Measurements from ENCODE around the gene MYCBP2. TPM values are rescaled to one million over a fixed set of nuclear protein-coding genes. Genes with fewer than 3 reads are reported as not detected.

Gene MYCBP2
- polyA plus RNA-seq, 1 of the 3 experiments (the other 2 are of a cell fraction) = 18.5 TPM

- H3K27me3 ChIP-seq (ENCODE audit: insufficient read depth) = no peaks in the 10 kb centered on the region
- DNase-seq = peak; percentile 30
- H3K9ac ChIP-seq = no peak overlapping the region
- H3F3A ChIP-seq (replicated peaks; ENCODE audit: insufficient read depth) = peaks cover 22% of the 10 kb centered on the region
- peaks cover 0 to 6% of the 10 kb centered on the region in 2 experiments; a peak in 2 of 4 replicates for H3K4me1 ChIP-seq (ENCODE audit: control insufficient read depth in 1 of 2, insufficient read depth in 2 of 2, low read depth in 1 of 2, low read length in 1 of 2)
- no peak overlapping the region for H3K4me2 ChIP-seq
- WGBS (ENCODE audit: low lambda C conversion rate) = 50% methylated on average over 7 of the region's 7 CpGs
- H3K27ac ChIP-seq (ENCODE audit: low read depth in 2 of 2, low read length in 1 of 2) = peak overlapping the region in 1 of 2 experiments; percentile 39; a peak in 1 of 4 replicates
- peaks cover 13% of the 10 kb centered on the region; the same call in 1 of the 2 replicates for H4K20me1 ChIP-seq (ENCODE audit: insufficient read depth)
- peaks cover 58 to 59% of the 10 kb centered on the region in 2 experiments for H3K36me3 ChIP-seq (replicated peaks in 1 of 2; ENCODE audit: control insufficient read depth in 1 of 2, insufficient read depth in 2 of 2, low read length in 1 of 2)
- peaks cover 24% of the 10 kb centered on the region; the same call in 1 of the 2 replicates for H3K79me2 ChIP-seq (ENCODE audit: insufficient read depth)
- TF ChIP-seq RXRA (IDR thresholded peaks at IDR 0.05; ENCODE audit: borderline replicate concordance, low read depth) (no peak), RAD21 (IDR thresholded peaks at IDR 0.05; ENCODE audit: low read length) (peak; percentile 59), SMC3 (IDR thresholded peaks at IDR 0.05; ENCODE audit: low read depth, low read length) (peak; percentile 27; the same call in 1 of the 2 replicates), CTCF (IDR thresholded peaks at IDR 0.05) (peak; percentile 76)
- no peaks in the 10 kb centered on the region for H3K9me2 ChIP-seq
- CTCF ChIA-PET = interaction anchor here (0.6 to 4.8 kb wide), 11 partner anchors 9 to 475 kb away, joined by 3 to 19 read pairs (median 3); no protein-coding TSS in a partner anchor
- no peak overlapping the region for H3K4me3 ChIP-seq (ENCODE audit: low read depth in 2 of 2, low read length in 1 of 2)
- no peaks in the 10 kb centered on the region for H3K9me3 ChIP-seq
- H2AFZ ChIP-seq (ENCODE audit: low read depth) = no peak overlapping the region
- POLR2A ChIA-PET = no interaction called here
Measured at GRCh38 chr13:77002590-77003190, 324.2 kb downstream of the MYCBP2 start.

- no peak for DNase-seq
- H3K4me3 ChIP-seq (ENCODE audit: low read depth in 2 of 2, low read length in 1 of 2) = no peak overlapping the region
- peaks cover 22% of the 10 kb centered on the region for H3F3A ChIP-seq (replicated peaks; ENCODE audit: insufficient read depth)
- ChIA-PET CTCF (interaction anchor here (0.6 to 4.8 kb wide), 13 partner anchors 9 to 1306 kb away, joined by 3 to 19 read pairs (median 3); no protein-coding TSS in a partner anchor), POLR2A (interaction anchor here (0.7 kb wide), 1 partner anchor 54 kb away, joined by 3 read pairs; no protein-coding TSS in a partner anchor)
- peaks cover 13% of the 10 kb centered on the region; the same call in 1 of the 2 replicates for H4K20me1 ChIP-seq (ENCODE audit: insufficient read depth)
- no peak overlapping the region for H3K4me2 ChIP-seq
- H3K9ac ChIP-seq = no peak overlapping the region
- no peaks in the 10 kb centered on the region for H3K9me2 ChIP-seq
- no peak overlapping the region for H2AFZ ChIP-seq (ENCODE audit: low read depth)
- no peaks in the 10 kb centered on the region for H3K27me3 ChIP-seq (ENCODE audit: insufficient read depth)
- TF ChIP-seq GATA2 (CRISPR knock-in tag; IDR thresholded peaks at IDR 0.05) (no peak), EZH2phosphoT487 (IDR thresholded peaks at IDR 0.05; ENCODE audit: borderline replicate concordance, low read depth) (no peak), RXRA (IDR thresholded peaks at IDR 0.05; ENCODE audit: borderline replicate concordance, low read depth) (no peak), IRF3 (IDR thresholded peaks at IDR 0.05; ENCODE audit: low read depth, low read length) (no peak), TEAD4 (IDR thresholded peaks at IDR 0.05; ENCODE audit: borderline replicate concordance, insufficient read depth) (no peak), USF1 (IDR thresholded peaks at IDR 0.05; ENCODE audit: borderline replicate concordance, low read depth) (no peak), GABPA (IDR thresholded peaks at IDR 0.05; ENCODE audit: low read depth) (no peak), MXI1 (IDR thresholded peaks at IDR 0.05; ENCODE audit: low read depth, low read length) (no peak; the same call in 1 of the 2 replicates), RAD21 (IDR thresholded peaks at IDR 0.05; ENCODE audit: low read length) (no peak), FOXM1 (IDR thresholded peaks at IDR 0.05; ENCODE audit: low read depth) (no peak), RFX5 (IDR thresholded peaks at IDR 0.05; ENCODE audit: low read length) (no peak), YY1 (IDR thresholded peaks at IDR 0.05; ENCODE audit: low read depth) (no peak)
- peaks cover 24% of the 10 kb centered on the region; the same call in 1 of the 2 replicates for H3K79me2 ChIP-seq (ENCODE audit: insufficient read depth)
- H3K9me3 ChIP-seq = no peaks in the 10 kb centered on the region
- H3K4me1 ChIP-seq (ENCODE audit: control insufficient read depth in 1 of 2, insufficient read depth in 2 of 2, low read depth in 1 of 2, low read length in 1 of 2) = peaks cover 0 to 6% of the 10 kb centered on the region in 2 experiments; a peak in 2 of 4 replicates
- H3K27ac ChIP-seq (ENCODE audit: low read depth in 2 of 2, low read length in 1 of 2) = peak overlapping the region in 1 of 2 experiments; percentile 39; a peak in 1 of 4 replicates
- peaks cover 53 to 65% of the 10 kb centered on the region in 2 experiments for H3K36me3 ChIP-seq (replicated peaks in 1 of 2; ENCODE audit: control insufficient read depth in 1 of 2, insufficient read depth in 2 of 2, low read length in 1 of 2)
- WGBS (ENCODE audit: low lambda C conversion rate) = 45% methylated on average over 4 of the region's 4 CpGs
Measured at GRCh38 chr13:77001963-77002587, 324.8 kb downstream of the MYCBP2 start.
